ENCODE results near the gene SCGB2B2.

The SCGB2B2 gene

DNA sequence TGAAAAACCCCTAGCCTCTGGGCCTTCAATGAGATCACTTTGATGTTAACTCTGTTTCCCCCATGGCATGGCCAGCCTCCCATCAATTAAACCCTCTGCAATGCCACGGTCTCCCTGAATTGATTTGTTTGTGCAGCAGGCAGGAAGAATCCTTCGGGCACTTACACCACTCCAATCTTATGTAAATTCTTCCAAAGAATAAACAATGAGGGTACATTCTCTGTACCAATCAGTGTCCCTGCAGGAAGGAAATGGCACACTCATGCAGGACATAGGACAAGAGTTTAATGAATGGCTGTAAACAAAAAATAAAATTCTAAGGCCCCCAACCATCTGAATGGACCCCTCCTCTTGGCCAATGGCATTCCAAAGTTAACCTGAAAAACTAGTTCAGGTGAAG lies 22.2 kb downstream of the SCGB2B2 start:
- no peak overlapping the region for H3K4me3 ChIP-seq (ENCODE audit: low read depth, low read length)
- DNase-seq (ENCODE audit: low read depth, low spot score), result no peak
- TF ChIP-seq, protein P1, sequence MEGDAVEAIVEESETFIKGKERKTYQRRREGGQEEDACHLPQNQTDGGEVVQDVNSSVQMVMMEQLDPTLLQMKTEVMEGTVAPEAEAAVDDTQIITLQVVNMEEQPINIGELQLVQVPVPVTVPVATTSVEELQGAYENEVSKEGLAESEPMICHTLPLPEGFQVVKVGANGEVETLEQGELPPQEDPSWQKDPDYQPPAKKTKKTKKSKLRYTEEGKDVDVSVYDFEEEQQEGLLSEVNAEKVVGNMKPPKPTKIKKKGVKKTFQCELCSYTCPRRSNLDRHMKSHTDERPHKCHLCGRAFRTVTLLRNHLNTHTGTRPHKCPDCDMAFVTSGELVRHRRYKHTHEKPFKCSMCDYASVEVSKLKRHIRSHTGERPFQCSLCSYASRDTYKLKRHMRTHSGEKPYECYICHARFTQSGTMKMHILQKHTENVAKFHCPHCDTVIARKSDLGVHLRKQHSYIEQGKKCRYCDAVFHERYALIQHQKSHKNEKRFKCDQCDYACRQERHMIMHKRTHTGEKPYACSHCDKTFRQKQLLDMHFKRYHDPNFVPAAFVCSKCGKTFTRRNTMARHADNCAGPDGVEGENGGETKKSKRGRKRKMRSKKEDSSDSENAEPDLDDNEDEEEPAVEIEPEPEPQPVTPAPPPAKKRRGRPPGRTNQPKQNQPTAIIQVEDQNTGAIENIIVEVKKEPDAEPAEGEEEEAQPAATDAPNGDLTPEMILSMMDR (IDR thresholded peaks at IDR 0.05; ENCODE audit: low read depth, low read length), result no peak
- in situ Hi-C loops (cut with HindIII; ENCODE audit: low sequenced_read_pairs), result no loop called here

DNA sequence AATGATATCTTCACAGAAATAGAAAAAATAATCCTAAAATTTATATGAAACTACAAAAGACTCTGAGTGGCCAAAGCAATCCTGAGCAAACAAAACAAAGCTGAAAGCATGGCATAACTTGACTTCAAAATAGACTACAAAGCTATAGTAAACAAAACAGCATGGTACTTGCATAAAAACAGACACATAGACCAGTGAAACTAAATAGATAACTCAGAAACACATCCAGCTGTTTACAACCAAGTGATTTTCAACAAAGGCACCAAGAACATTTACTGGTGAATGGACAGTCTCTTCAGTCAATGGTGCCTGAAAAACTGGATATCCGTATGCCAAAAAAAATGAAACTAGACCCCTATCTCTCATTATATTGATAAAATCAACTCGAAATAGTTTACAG lies 25.2 kb downstream of the SCGB2B2 start:
- in situ Hi-C loops (cut with HindIII; ENCODE audit: low sequenced_read_pairs), result no loop called here
- H3K4me3 ChIP-seq (ENCODE audit: low read depth, low read length), result no peak overlapping the region
- TF ChIP-seq, protein P1 (IDR thresholded peaks at IDR 0.05; ENCODE audit: low read depth, low read length), result no peak
- DNase-seq (ENCODE audit: low read depth, low spot score), result no peak

DNA sequence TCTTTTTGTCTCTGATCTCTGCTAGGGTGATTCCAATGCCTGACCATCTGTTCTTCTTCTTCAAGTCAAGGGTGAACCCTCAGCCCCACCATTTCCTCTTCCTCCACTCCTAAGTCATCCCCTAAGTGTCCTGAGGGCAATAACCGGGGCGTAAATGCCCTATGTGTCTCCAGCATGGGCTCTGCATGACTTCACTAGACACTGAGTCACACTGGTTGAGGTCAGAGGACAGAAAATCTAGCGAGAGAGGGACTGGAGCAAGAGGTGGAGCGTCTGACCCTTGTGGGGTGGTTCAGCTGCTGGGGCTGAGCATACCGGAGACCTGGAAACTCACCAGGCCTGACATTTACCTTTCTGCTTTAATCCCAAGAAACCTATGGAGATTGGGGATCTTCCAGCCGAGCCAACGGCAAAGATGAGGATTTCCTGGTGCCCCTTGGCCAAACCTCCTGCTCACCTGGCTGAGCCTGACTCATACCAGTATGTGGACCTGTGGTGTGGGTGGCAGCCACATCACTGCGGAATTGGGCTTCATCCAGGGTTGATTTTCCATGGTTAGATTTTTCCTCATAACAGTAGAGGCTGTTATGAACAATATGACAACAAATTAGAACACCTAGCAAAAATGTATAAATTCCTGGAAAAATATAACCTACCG lies 26.9 kb downstream of the SCGB2B2 start:
- TF ChIP-seq, protein P1 (IDR thresholded peaks at IDR 0.05; ENCODE audit: low read depth, low read length), result no peak
- no peak overlapping the region for H3K4me3 ChIP-seq (ENCODE audit: low read depth, low read length)
- DNase-seq (ENCODE audit: low read depth, low spot score), result no peak
- in situ Hi-C loops (cut with HindIII; ENCODE audit: low sequenced_read_pairs), result no loop called here

DNA sequence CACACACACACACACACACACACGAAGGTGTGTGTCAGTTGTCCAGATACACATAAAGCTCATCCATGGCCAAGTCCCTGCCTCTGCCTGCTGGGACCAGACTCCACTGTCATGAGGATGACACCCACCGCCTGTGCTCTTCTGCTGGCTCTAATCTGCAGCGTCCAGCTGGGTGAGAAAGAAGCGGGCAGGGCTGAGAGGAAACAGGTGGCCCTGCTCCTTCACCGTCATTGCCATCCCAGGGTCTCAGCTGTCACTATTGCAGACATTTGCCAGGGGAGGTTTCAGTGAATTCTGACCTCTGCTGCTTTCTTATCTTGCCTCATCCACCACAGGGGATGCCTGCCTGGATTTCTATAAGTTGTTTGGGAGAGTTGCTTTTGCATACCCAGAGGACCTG lies 31.4 kb downstream of the SCGB2B2 start:
- no peak for DNase-seq (ENCODE audit: low read depth, low spot score)
- in situ Hi-C loops (cut with HindIII; ENCODE audit: low sequenced_read_pairs), result no loop called here
- H3K4me3 ChIP-seq (ENCODE audit: low read depth, low read length), result no peak overlapping the region
- TF ChIP-seq, protein P1 (IDR thresholded peaks at IDR 0.05; ENCODE audit: low read depth, low read length), result no peak

DNA sequence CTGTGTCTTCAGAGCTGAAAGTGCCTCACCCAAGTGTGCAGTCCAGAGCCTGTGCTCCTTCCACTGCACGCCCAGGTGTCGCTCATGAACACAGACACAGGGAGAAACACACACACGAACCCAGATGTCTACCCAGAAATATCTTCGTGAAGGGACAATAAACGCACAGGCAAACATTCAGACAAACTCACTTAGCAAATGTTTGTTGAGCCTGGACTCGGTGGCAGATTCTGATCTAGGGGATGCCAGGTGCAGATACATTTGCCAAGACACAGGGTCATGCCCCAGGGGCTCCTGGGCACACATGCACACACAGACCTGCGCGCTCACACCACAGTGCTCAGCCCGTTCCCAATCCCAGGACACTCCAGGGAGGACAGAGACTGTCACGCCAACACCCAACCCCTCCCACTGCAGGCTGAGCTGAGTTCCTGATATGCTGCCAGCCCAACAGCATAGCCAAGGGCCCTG lies 31.9 kb downstream of the SCGB2B2 start:
- in situ Hi-C loops (cut with HindIII; ENCODE audit: low sequenced_read_pairs), result no loop called here

DNA sequence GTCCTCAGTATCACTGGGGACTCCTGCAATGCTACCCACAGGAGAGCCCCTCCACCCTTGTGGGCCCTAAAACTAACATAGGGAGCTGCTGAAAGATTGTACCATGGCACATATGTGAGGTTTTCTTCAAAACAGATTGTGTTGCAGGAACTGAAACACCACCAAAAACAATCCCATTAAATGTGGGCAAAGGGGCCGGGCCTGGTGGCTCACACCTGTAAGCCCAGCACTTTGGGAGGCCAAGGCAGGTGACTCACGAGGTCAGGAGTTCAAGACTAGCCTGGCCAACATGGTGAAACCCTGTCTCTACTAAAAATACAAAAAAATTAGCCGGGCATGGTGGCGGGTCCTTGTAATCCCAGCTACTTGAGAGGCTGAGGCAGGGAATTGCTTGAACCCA lies 34.7 kb downstream of the SCGB2B2 start:
- H3K4me3 ChIP-seq (ENCODE audit: low read depth, low read length), result no peak overlapping the region
- DNase-seq (ENCODE audit: low read depth, low spot score), result no peak
- in situ Hi-C loops (cut with HindIII; ENCODE audit: low sequenced_read_pairs), result no loop called here
- TF ChIP-seq, protein P1 (IDR thresholded peaks at IDR 0.05; ENCODE audit: low read depth, low read length), result no peak

More for the DNA sequence above, 31.9 kb downstream of the SCGB2B2 start:
- no peak overlapping the region for H3K4me3 ChIP-seq (ENCODE audit: low read depth, low read length)
- TF ChIP-seq, protein P1 (IDR thresholded peaks at IDR 0.05; ENCODE audit: low read depth, low read length), result no peak
- DNase-seq (ENCODE audit: low read depth, low spot score), result no peak

Measured in astrocyte of the spinal cord (primary cell).